ENCODE measurements around the gene NDUFS8.
"Not testable (repeated sequence)": the region's sequence is repeated elsewhere in the genome, so short reads cannot be mapped to it uniquely, and the experiment has no call there.

NDUFS8 gene

GRCh38 chr11:67993821-67994220 lies 36.7 kb upstream of the NDUFS8 start:
- H3K36me3 ChIP-seq: peaks cover 73% of the 10 kb centered on the region
- not testable (repeated sequence) for H3K27ac ChIP-seq; H3K4me1 ChIP-seq (ENCODE audit: control insufficient read depth in 1 of 2, insufficient read depth in 1 of 2, low read depth in 1 of 2, low read length in 1 of 2); H3K27me3 ChIP-seq; H3K9me3 ChIP-seq; H3K4me3 ChIP-seq (ENCODE audit: low read depth in 1 of 2, low read length in 1 of 2)
- peak; percentile 70 for TF ChIP-seq CTCF (IDR thresholded peaks at IDR 0.05)

- H3K4me3 ChIP-seq (ENCODE audit: low read depth in 1 of 2, low read length in 1 of 2); H3K27ac ChIP-seq; H3K4me1 ChIP-seq (ENCODE audit: control insufficient read depth in 1 of 2, insufficient read depth in 1 of 2, low read depth in 1 of 2, low read length in 1 of 2); H3K27me3 ChIP-seq; H3K9me3 ChIP-seq: not testable (repeated sequence)
- H3K36me3 ChIP-seq: peaks cover 78% of the 10 kb centered on the region
These were observed 36.1 kb upstream of the NDUFS8 start for GRCh38 chr11:67994387-67994786.

GRCh38 chr11:67995129-67995528 lies 35.4 kb upstream of the NDUFS8 start:
- not testable (repeated sequence) for H3K9me3 ChIP-seq; H3K4me3 ChIP-seq (ENCODE audit: low read depth in 1 of 2, low read length in 1 of 2); H3K4me1 ChIP-seq (ENCODE audit: control insufficient read depth in 1 of 2, insufficient read depth in 1 of 2, low read depth in 1 of 2, low read length in 1 of 2); H3K27ac ChIP-seq; H3K27me3 ChIP-seq
- peaks cover 84% of the 10 kb centered on the region for H3K36me3 ChIP-seq

- H3K36me3 ChIP-seq: peaks cover 84% of the 10 kb centered on the region
- not testable (repeated sequence) for H3K27ac ChIP-seq; H3K4me1 ChIP-seq (ENCODE audit: control insufficient read depth in 1 of 2, insufficient read depth in 1 of 2, low read depth in 1 of 2, low read length in 1 of 2)
These were observed 34.9 kb upstream of the NDUFS8 start for GRCh38 chr11:67995579-67995978.

GRCh38 chr11:67996051-67996450 lies 34.4 kb upstream of the NDUFS8 start:
- peaks cover 81% of the 10 kb centered on the region for H3K36me3 ChIP-seq
- no peak overlapping the region for H3K27ac ChIP-seq
- no peak overlapping the region for H3K4me3 ChIP-seq (ENCODE audit: low read depth in 1 of 2, low read length in 1 of 2)
- H3K4me1 ChIP-seq (ENCODE audit: control insufficient read depth in 1 of 2, insufficient read depth in 1 of 2, low read depth in 1 of 2, low read length in 1 of 2): peaks cover 5 to 6% of the 10 kb centered on the region in 2 experiments
- peaks cover 4% of the 10 kb centered on the region for H3K27me3 ChIP-seq
- TF ChIP-seq CTCF (IDR thresholded peaks at IDR 0.05): no peak
- H3K9me3 ChIP-seq: no peaks in the 10 kb centered on the region

More at GRCh38 chr11:67995579-67995978, 34.9 kb upstream of the NDUFS8 start:
- H3K9me3 ChIP-seq; H3K4me3 ChIP-seq (ENCODE audit: low read depth in 1 of 2, low read length in 1 of 2); H3K27me3 ChIP-seq: not testable (repeated sequence)

GRCh38 chr11:67996622-67997474 lies 33.6 kb upstream of the NDUFS8 start:
- Histone ChIP-seq H3K4me3 (ENCODE audit: low read depth in 1 of 2, low read length in 1 of 2) (no peak overlapping the region), H3K4me1 (ENCODE audit: control insufficient read depth in 1 of 2, insufficient read depth in 1 of 2, low read depth in 1 of 2, low read length in 1 of 2) (peaks cover 8% of the 10 kb centered on the region in 2 experiments), H3K36me3 (peaks cover 73% of the 10 kb centered on the region), H3K9me3 (no peaks in the 10 kb centered on the region), H3K27ac (no peak overlapping the region), H3K27me3 (peaks cover under 1% of the 10 kb centered on the region)
- TF ChIP-seq CTCF (IDR thresholded peaks at IDR 0.05): no peak

- no peak overlapping the region for H3K4me3 ChIP-seq (ENCODE audit: low read depth in 1 of 2, low read length in 1 of 2)
- no peaks in the 10 kb centered on the region for H3K27me3 ChIP-seq
- no peaks in the 10 kb centered on the region for H3K9me3 ChIP-seq
- peaks cover 15% of the 10 kb centered on the region in 2 experiments for H3K4me1 ChIP-seq (ENCODE audit: control insufficient read depth in 1 of 2, insufficient read depth in 1 of 2, low read depth in 1 of 2, low read length in 1 of 2)
- H3K36me3 ChIP-seq: peaks cover 72% of the 10 kb centered on the region
- no peak overlapping the region for H3K27ac ChIP-seq
- TF ChIP-seq CTCF (IDR thresholded peaks at IDR 0.05): no peak
These were observed 33.0 kb upstream of the NDUFS8 start for GRCh38 chr11:67997475-67997921.
